ENCODE results near the gene AVL9. TPM values are rescaled to one million over a fixed set of nuclear protein-coding genes. Genes with fewer than 3 reads are reported as not detected.

Gene AVL9
- total and polyA plus RNA-seq, 2 of the 4 experiments (the other 2 are of a cell fraction), result 13.1 to 21.7 TPM

DNA sequence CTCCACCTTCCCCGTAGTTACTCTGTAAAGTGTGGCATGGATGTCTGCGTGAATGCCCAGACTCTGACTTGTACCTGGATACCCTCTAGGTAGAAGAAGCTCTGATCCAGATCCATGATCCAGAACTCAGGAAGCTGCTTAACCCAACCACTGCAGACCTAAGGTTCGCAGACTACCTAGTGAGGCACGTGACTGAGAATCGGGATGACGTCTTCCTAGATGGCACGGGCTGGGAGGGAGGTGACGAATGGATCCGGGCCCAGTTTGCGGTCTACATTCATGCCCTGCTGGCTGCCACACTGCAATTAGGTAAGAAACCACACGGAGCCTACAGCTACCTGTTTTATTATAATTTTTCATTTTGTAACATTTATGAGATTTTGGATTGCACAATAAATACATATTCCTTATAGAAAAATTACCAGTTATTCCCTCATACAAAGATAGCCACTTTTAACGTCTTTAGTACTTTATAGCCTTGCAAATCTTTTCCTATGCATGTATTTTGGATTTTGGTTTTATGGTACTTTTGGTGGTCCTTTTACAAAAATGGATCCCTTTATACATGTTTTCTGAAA is 77.9 kb downstream of the AVL9 start:
- dilution Hi-C loops (cut with HindIII; ENCODE audit: low sequenced_read_pairs, unreplicated experiment) (no loop called here), in situ Hi-C loops (cut with MboI; ENCODE audit: low sequenced_read_pairs) (no loop called here), intact Hi-C loops (cut with micrococcal nuclease) (no loop called here)
- Histone ChIP-seq H3K27ac (ENCODE audit: insufficient read depth, low read length) (no peak overlapping the region), H3K9ac (ENCODE audit: low read depth, low read length) (no peak overlapping the region), H2BK5ac (ENCODE audit: low read depth, low read length, poor library complexity, severe bottlenecking) (no peak overlapping the region), H3K18ac (ENCODE audit: low read depth, low read length) (no peak overlapping the region), H4K20me1 (ENCODE audit: insufficient read depth, low read length) (no peaks in the 10 kb centered on the region), H2AK9ac (replicated peaks; ENCODE audit: low read depth, low read length, poor library complexity) (peak overlapping the region; percentile 61), H2AFZ (replicated peaks; ENCODE audit: low read length, poor library complexity) (no peak overlapping the region), H2AK5ac (ENCODE audit: low read depth, low read length) (no peak overlapping the region), H3K9me1 (ENCODE audit: insufficient read depth, low read length) (no peaks in the 10 kb centered on the region), H4K91ac (ENCODE audit: insufficient read depth, low read depth, low read length) (no peak overlapping the region), H3K36me3 (ENCODE audit: control insufficient read depth, insufficient read depth, low read length) (peaks cover 39% of the 10 kb centered on the region), H3K23ac (ENCODE audit: low read depth, low read length) (no peak overlapping the region), H3K4ac (ENCODE audit: low read depth, low read length) (no peak overlapping the region), H2BK20ac (ENCODE audit: low read depth, low read length) (no peak overlapping the region), H3K4me3 (ENCODE audit: insufficient read depth, low read depth, low read length) (no peak overlapping the region), H3K56ac (ENCODE audit: extremely low read depth, insufficient read depth, low read length) (no peak overlapping the region), H4K5ac (ENCODE audit: low read depth, low read length) (no peak overlapping the region), H4K8ac (ENCODE audit: low read depth in 2 of 2, low read length in 2 of 2) (no peak overlapping the region), H3K14ac (replicated peaks; ENCODE audit: low read depth, low read length) (no peak overlapping the region), H2BK15ac (ENCODE audit: low read depth, low read length) (no peak overlapping the region), H3K4me1 (ENCODE audit: control insufficient read depth, insufficient read depth, low read length) (no peaks in the 10 kb centered on the region), H3K27me3 (ENCODE audit: control insufficient read depth, insufficient read depth, low read length) (no peaks in the 10 kb centered on the region), H3K79me1 (ENCODE audit: low read depth in 1 of 2, low read length in 2 of 2) (peaks cover 5 to 12% of the 10 kb centered on the region in 2 experiments; a peak in 3 of 4 replicates), H3K9me3 (ENCODE audit: control insufficient read depth, insufficient read depth, low read length) (no peaks in the 10 kb centered on the region), H2BK120ac (ENCODE audit: low read depth, low read length) (no peak overlapping the region), H3K4me2 (ENCODE audit: low read depth, low read length) (no peak overlapping the region)
- TF ChIP-seq, protein P1, sequence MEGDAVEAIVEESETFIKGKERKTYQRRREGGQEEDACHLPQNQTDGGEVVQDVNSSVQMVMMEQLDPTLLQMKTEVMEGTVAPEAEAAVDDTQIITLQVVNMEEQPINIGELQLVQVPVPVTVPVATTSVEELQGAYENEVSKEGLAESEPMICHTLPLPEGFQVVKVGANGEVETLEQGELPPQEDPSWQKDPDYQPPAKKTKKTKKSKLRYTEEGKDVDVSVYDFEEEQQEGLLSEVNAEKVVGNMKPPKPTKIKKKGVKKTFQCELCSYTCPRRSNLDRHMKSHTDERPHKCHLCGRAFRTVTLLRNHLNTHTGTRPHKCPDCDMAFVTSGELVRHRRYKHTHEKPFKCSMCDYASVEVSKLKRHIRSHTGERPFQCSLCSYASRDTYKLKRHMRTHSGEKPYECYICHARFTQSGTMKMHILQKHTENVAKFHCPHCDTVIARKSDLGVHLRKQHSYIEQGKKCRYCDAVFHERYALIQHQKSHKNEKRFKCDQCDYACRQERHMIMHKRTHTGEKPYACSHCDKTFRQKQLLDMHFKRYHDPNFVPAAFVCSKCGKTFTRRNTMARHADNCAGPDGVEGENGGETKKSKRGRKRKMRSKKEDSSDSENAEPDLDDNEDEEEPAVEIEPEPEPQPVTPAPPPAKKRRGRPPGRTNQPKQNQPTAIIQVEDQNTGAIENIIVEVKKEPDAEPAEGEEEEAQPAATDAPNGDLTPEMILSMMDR (conservative IDR thresholded peaks at IDR 0.05; ENCODE audit: low read depth, low read length), result no peak
- peak; percentile 41 for TF ChIP-seq CEBPB (IDR thresholded peaks at IDR 0.05; ENCODE audit: low read depth, low read length)
- TF ChIP-seq POLR2A (IDR thresholded peaks at IDR 0.05; ENCODE audit: low read depth, low read length), result no peak
- no peak for TF ChIP-seq NFE2L2 (IDR thresholded peaks at IDR 0.05; ENCODE audit: low read depth, low read length)
- WGBS, 2 experiments (ENCODE audit: extremely low coverage in 2 of 2, insufficient read length in 1 of 2), result no CpG with 5 or more reads among the region's 12 CpGs
- no peak for ATAC-seq (ENCODE audit: low read depth)
- CTCF ChIA-PET, result interaction anchor here (0.6 kb wide), 1 partner anchor 456 kb away, joined by 4 read pairs; no protein-coding TSS in a partner anchor
- no peak for DNase-seq
- POLR2A ChIA-PET (ENCODE audit: unreplicated experiment), result no interaction called here
- no TSS peak for BruUV-seq (replicated peaks)

All from IMR-90 (cell line).